K562 (cell line): ENCODE data around the gene RAB12. TPM values are rescaled to one million over a fixed set of nuclear protein-coding genes. Genes with fewer than 3 reads are reported as not detected.

ENCODE experiments used
- ASH1L ChIP-seq: fragments of 450-650 bp; IDR thresholded peaks from 2 replicates; pipeline ENCODE4 v1.6.1; 2018; ENCODE audit warnings: borderline replicate concordance, mild to moderate bottlenecking, low read depth; ENCODE audit not compliant: partially characterized antibody
- HDAC3 ChIP-seq: fragments of 450-650 bp; IDR thresholded peaks from 2 replicates; pipeline ENCODE4 v1.6.1; 2018; ENCODE audit warnings: borderline replicate concordance, mild to moderate bottlenecking, moderate library complexity; ENCODE audit not compliant: partially characterized antibody
- HMG20B ChIP-seq: fragments of 250-450 bp; sonication (Bioruptor Pico); IDR thresholded peaks from 2 replicates; pipeline ENCODE4 v1.5.0; 2021; ENCODE audit warnings: mild to moderate bottlenecking
- KLF6 ChIP-seq: fragments of 250-450 bp; sonication (Bioruptor Pico); IDR thresholded peaks from 2 replicates; pipeline ENCODE4 v1.4.0; 2020; ENCODE audit warnings: mild to moderate bottlenecking, moderate library complexity, borderline replicate concordance
- MYC ChIP-seq, 2 experiments: fragments of 250-450 bp in 1 of 2; sonication (Bioruptor Pico) in 1 of 2; IDR thresholded peaks; 2 replicates each; pipeline versions ENCODE4 v1.5.1 to v1.6.1; 2012 to 2021; ENCODE audit warnings: low read depth in 2 of 2, borderline replicate concordance in 1 of 2, improper control_type of control experiment in 1 of 2, low read length in 1 of 2, mild to moderate bottlenecking in 1 of 2, moderate library complexity in 1 of 2
- NFATC3 ChIP-seq: fragments of 450-650 bp; IDR thresholded peaks from 2 replicates; pipeline ENCODE4 v1.6.1; 2017; ENCODE audit warnings: mild to moderate bottlenecking
- NR2F6 ChIP-seq: fragments of 450-650 bp; formaldehyde crosslinking; IDR thresholded peaks from 2 replicates; pipeline ENCODE4 v1.4.0; 2020; ENCODE audit warnings: mild to moderate bottlenecking
- PHF8 ChIP-seq: fragments of 200-600 bp; sonication (generic); IDR thresholded peaks from 2 replicates; pipeline ENCODE4 v1.6.1; 2012; ENCODE audit warnings: mixed run types, mild to moderate bottlenecking, inconsistent platforms, low read length, moderate library complexity, borderline replicate concordance
- TCF3 ChIP-seq: sonication (generic); formaldehyde crosslinking; IDR thresholded peaks from 2 replicates; pipeline ENCODE4 v1.4.0; 2020; ENCODE audit warnings: mild to moderate bottlenecking, missing genetic modification reagents
- XRCC3 ChIP-seq: fragments of 450-650 bp; IDR thresholded peaks from 2 replicates; pipeline ENCODE4 v1.6.1; 2017; ENCODE audit warnings: mild to moderate bottlenecking, moderate library complexity
- ZEB2 ChIP-seq: fragments of 450-650 bp; IDR thresholded peaks from 2 replicates; pipeline ENCODE4 v1.6.1; 2016
- ZFX ChIP-seq: sonication (generic); formaldehyde crosslinking; IDR thresholded peaks from 2 replicates; pipeline ENCODE4 v1.8.0; 2022; ENCODE audit warnings: mild to moderate bottlenecking, missing genetic modification reagents, moderate library complexity
- ZKSCAN8 ChIP-seq: fragments of 200-800 bp; sonication (Bioruptor generic); IDR thresholded peaks from 2 replicates; pipeline ENCODE4 v1.6.1; 2016; ENCODE audit warnings: missing genetic modification characterization, missing compliant biosample characterization
- ZNF445 ChIP-seq: fragments of 250-450 bp; sonication (Bioruptor Pico); IDR thresholded peaks from 2 replicates; pipeline ENCODE4 v1.4.0; 2020; ENCODE audit warnings: low read depth, mild to moderate bottlenecking, moderate library complexity
- polyA plus RNA-seq, 8 experiments: library from polyadenylated mRNA; depleted of rRNA in 4 of 8; stranded (reverse) in 5 of 8; unstranded in 3 of 8; fragments of >200 nt; fragmentation: Nextera tagmentation in 2 of 8; fragmentation: Illumina TruSeq in 1 of 8; extraction: Ambion mirVana in 2 of 8; extraction: Trizol in 1 of 8; gene quantifications; 2 replicates each; pipeline versions ENCODE4 v1.2.1 to v1.2.3, GENCODE V29; 2011 to 2014; ENCODE audit warnings: inconsistent platforms in 1 of 8, missing spikeins in 1 of 8
- total RNA-seq, 7 experiments: library from RNA; depleted of rRNA in 6 of 7; stranded (reverse); fragments of >200 nt in 6 of 7; fragmentation: Illumina TruSeq in 2 of 7; extraction: Trizol in 2 of 7; gene quantifications; 2 replicates each; pipeline versions ENCODE4 v1.2.1 to v1.2.3, GENCODE V29; 2011 to 2021; ENCODE audit warnings: low replicate concordance in 1 of 7
- TF ChIP-seq, protein P1 (sequence below): IDR thresholded peaks from 2 replicates; pipeline ENCODE4 v1.6.1; 2012; ENCODE audit warnings: low read depth, low read length, improper control_type of control experiment, borderline replicate concordance
- TF ChIP-seq, protein P2 (sequence below): sonication (generic); formaldehyde crosslinking; IDR thresholded peaks from 2 replicates; pipeline ENCODE4 v1.8.0; 2022; ENCODE audit warnings: missing genetic modification reagents, mild to moderate bottlenecking, moderate library complexity, borderline replicate concordance
- TF ChIP-seq, protein P3 (sequence below), 2 experiments: IDR thresholded peaks in 1 of 2; conservative IDR thresholded peaks in 1 of 2; 2 replicates each; pipeline ENCODE4 v1.6.1; 2016; ENCODE audit warnings: low read depth in 2 of 2, mild to moderate bottlenecking in 1 of 2, missing compliant biosample characterization in 1 of 2, missing genetic modification characterization in 1 of 2, moderate library complexity in 1 of 2
- TF ChIP-seq, protein P4 (sequence below): fragments of 450-650 bp; formaldehyde crosslinking; IDR thresholded peaks from 2 replicates; pipeline ENCODE4 v1.4.0; 2022; ENCODE audit warnings: missing genetic modification characterization
- TF ChIP-seq, protein P5 (sequence below), 2 experiments: fragments of 250-450 bp in 1 of 2; fragments of 450-650 bp in 1 of 2; sonication (Bioruptor Pico) in 1 of 2; IDR thresholded peaks; 2 replicates each; pipeline versions ENCODE4 v1.6.1 to v1.8.0; 2016 to 2021; ENCODE audit warnings: mild to moderate bottlenecking in 2 of 2, moderate library complexity in 2 of 2, missing compliant biosample characterization in 1 of 2, missing genetic modification characterization in 1 of 2

Gene RAB12
- total and polyA plus RNA-seq, 9 of the 15 experiments (the other 6 are each of a cell fraction or from before 2014, with no cell fraction given) = 0.48 to 21.6 (median 18.8) TPM

DNA sequence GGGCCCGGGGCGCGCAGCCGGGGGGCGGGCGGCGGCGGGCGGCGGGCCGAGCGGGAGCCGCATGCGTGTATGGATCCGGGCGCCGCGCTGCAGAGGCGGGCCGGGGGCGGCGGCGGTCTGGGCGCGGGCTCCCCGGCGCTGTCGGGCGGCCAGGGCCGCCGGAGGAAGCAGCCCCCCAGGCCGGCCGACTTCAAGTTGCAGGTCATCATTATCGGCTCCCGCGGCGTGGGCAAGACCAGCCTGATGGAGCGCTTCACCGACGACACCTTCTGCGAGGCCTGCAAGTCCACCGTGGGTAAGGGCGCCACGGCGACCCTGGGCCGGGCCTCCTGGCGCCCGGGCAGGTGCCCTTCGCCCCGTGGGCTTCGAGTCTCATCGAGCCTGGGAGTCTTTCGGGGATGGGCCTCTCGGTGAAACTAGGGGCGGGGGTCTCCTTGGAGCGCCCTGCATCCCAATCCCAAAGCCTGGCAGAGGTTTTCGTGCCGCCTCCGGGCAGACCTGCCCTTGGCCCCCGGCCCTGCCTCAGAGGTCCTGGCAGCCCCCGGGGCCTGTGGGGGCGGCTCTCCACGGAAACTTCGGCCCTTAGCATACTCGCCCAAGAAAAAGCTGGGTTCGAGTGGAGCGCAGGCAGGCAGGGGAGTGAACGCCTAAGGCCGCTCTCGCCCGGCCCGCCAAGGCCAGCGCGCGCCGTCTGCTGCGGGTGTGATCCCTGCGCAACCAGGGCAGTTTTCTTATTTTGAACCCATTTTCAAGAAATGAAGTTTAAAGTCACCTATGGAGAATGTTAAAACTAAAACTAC lies 622 bp downstream of the RAB12 start (continued):
- TF ChIP-seq, protein P1, sequence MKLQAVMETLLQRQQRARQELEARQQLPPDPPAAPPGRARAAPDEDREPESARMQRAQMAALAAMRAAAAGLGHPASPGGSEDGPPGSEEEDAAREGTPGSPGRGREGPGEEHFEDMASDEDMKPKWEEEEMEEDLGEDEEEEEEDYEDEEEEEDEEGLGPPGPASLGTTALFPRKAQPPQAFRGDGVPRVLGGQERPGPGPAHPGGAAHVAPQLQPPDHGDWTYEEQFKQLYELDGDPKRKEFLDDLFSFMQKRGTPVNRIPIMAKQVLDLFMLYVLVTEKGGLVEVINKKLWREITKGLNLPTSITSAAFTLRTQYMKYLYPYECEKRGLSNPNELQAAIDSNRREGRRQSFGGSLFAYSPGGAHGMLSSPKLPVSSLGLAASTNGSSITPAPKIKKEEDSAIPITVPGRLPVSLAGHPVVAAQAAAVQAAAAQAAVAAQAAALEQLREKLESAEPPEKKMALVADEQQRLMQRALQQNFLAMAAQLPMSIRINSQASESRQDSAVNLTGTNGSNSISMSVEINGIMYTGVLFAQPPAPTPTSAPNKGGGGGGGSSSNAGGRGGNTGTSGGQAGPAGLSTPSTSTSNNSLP = no peak
- TF ChIP-seq, protein P2, sequence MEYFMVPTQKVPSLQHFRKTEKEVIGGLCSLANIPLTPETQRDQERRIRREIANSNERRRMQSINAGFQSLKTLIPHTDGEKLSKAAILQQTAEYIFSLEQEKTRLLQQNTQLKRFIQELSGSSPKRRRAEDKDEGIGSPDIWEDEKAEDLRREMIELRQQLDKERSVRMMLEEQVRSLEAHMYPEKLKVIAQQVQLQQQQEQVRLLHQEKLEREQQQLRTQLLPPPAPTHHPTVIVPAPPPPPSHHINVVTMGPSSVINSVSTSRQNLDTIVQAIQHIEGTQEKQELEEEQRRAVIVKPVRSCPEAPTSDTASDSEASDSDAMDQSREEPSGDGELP = 0 out of 2 replicates have a peak, but pooled peaks have one; percentile 14
- TF ChIP-seq ZNF445 = no peak
- TF ChIP-seq HDAC3 = no peak
- TF ChIP-seq NFATC3 = no peak
- TF ChIP-seq NR2F6 (CRISPR knock-in tag) = no peak
- no peak for TF ChIP-seq KLF6 (CRISPR knock-in tag)
- TF ChIP-seq MYC (IDR thresholded peaks at IDR 0.05; ENCODE audit: low read depth, low read length) = no peak
- TF ChIP-seq MYC (CRISPR knock-in tag; IDR thresholded peaks at IDR 0.05; ENCODE audit: borderline replicate concordance, low read depth) = 0 out of 2 replicates have a peak, but pooled peaks have one; percentile 41
- TF ChIP-seq, protein P3, sequence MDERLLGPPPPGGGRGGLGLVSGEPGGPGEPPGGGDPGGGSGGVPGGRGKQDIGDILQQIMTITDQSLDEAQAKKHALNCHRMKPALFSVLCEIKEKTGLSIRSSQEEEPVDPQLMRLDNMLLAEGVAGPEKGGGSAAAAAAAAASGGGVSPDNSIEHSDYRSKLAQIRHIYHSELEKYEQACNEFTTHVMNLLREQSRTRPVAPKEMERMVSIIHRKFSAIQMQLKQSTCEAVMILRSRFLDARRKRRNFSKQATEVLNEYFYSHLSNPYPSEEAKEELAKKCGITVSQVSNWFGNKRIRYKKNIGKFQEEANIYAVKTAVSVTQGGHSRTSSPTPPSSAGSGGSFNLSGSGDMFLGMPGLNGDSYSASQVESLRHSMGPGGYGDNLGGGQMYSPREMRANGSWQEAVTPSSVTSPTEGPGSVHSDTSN (CRISPR knock-in tag; IDR thresholded peaks at IDR 0.05; ENCODE audit: low read depth) = no peak
- TF ChIP-seq, protein P3 (tag; conservative IDR thresholded peaks at IDR 0.05; ENCODE audit: low read depth) = no peak
- TF ChIP-seq, protein P4, sequence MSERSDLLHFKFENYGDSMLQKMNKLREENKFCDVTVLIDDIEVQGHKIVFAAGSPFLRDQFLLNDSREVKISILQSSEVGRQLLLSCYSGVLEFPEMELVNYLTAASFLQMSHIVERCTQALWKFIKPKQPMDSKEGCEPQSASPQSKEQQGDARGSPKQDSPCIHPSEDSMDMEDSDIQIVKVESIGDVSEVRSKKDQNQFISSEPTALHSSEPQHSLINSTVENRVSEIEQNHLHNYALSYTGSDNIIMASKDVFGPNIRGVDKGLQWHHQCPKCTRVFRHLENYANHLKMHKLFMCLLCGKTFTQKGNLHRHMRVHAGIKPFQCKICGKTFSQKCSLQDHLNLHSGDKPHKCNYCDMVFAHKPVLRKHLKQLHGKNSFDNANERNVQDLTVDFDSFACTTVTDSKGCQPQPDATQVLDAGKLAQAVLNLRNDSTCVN (CRISPR knock-in tag) = no peak
- no peak for TF ChIP-seq XRCC3
- TF ChIP-seq TCF3 = no peak
- TF ChIP-seq ZFX = peak; percentile 80
- TF ChIP-seq HMG20B (CRISPR knock-in tag) = no peak
- TF ChIP-seq, protein P5, sequence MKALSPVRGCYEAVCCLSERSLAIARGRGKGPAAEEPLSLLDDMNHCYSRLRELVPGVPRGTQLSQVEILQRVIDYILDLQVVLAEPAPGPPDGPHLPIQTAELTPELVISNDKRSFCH (CRISPR knock-in tag; IDR thresholded peaks at IDR 0.05) = no peak
- TF ChIP-seq, protein P5 (tag; IDR thresholded peaks at IDR 0.05) = no peak
- no peak for TF ChIP-seq ASH1L
- no peak for TF ChIP-seq ZKSCAN8 (CRISPR knock-in tag)
- TF ChIP-seq PHF8 = peak; percentile 56; the same call in 1 of the 2 replicates
- TF ChIP-seq ZEB2 = no peak
